Sigmoid colon (tissue), 7 donors: Measurements from ENCODE around the gene CEP68. TPM values are rescaled to one million over a fixed set of nuclear protein-coding genes. Genes with fewer than 3 reads are reported as not detected.
A peak's percentile ranks its signal among the peaks of the same experiment; 100 is the strongest.

Experiments
- DNase-seq: peaks from one replicate; pipeline ENCODE4 v3.0.0-alpha.2; 2019
- H3K27ac ChIP-seq, 4 donors: fragments of 200-600 bp; sonication (generic); one replicate each; pipeline ENCODE4 v1.5.1; 2016 to 2019; ENCODE audit warnings: mild to moderate bottlenecking in 1 of 4
- H3K27me3 ChIP-seq, 3 donors: fragments of 200-600 bp; sonication (generic); one replicate each; pipeline ENCODE4 v1.5.1; 2019; ENCODE audit warnings: mild to moderate bottlenecking in 1 of 3
- H3K36me3 ChIP-seq, 4 donors: fragments of 200-600 bp; sonication (generic); one replicate each; pipeline ENCODE4 v1.5.1; 2016 to 2019
- H3K4me1 ChIP-seq, 4 donors: fragments of 200-600 bp; sonication (generic); one replicate each; pipeline ENCODE4 v1.5.1; 2017 to 2019
- H3K4me3 ChIP-seq, 4 donors: fragments of 200-600 bp; sonication (generic); one replicate each; pipeline ENCODE4 v1.5.1; 2017 to 2019; ENCODE audit warnings: mild to moderate bottlenecking in 2 of 4, moderate library complexity in 1 of 4
- H3K9me3 ChIP-seq, 4 donors: fragments of 200-600 bp in 3 of 4; sonication (generic) in 3 of 4; one replicate each; pipeline versions ENCODE4 v1.5.1 to v1.6.1; 2013 to 2019
- CTCF ChIP-seq, 4 experiments: fragments of 450-650 bp in 3 of 4; fragments of 200-600 bp in 1 of 4; IDR thresholded peaks; one replicate each; pipeline ENCODE4 v1.5.1; 2016 to 2019; ENCODE audit warnings: antibody characterized with exemption in 4 of 4, mild to moderate bottlenecking in 3 of 4, moderate library complexity in 2 of 4
- EP300 ChIP-seq, 4 donors: sonication (generic); formaldehyde crosslinking; IDR thresholded peaks; one replicate each; pipeline ENCODE4 v1.6.1; 2017; ENCODE audit warnings: antibody characterized with exemption in 4 of 4
- POLR2A ChIP-seq, 2 donors: fragments of 450-650 bp; IDR thresholded peaks; one replicate each; pipeline ENCODE4 v1.6.1; 2016; ENCODE audit warnings: antibody characterized with exemption in 2 of 2, mild to moderate bottlenecking in 2 of 2, moderate library complexity in 2 of 2
- POLR2AphosphoS5 ChIP-seq, 4 donors: sonication (generic); formaldehyde crosslinking; IDR thresholded peaks; one replicate each; pipeline ENCODE4 v1.6.1; 2017; ENCODE audit warnings: antibody characterized with exemption in 4 of 4
- WGBS, 2 donors: extraction: QIAGEN DNeasy Blood & Tissue Kit; methylation state at CpG; one replicate each; pipeline ENCODE4 v1.1.7; 2013; 5-methylcytosine and 5-hydroxymethylcytosine counted together
- intact Hi-C: fragments of 100-400 bp; cut with DNase I; formaldehyde crosslinking; loops from one replicate; pipeline ENCODE4 v1.15.1; 2023
- polyA plus RNA-seq, 3 donors: library from polyadenylated mRNA; stranded (reverse); fragments of 200-250 nt; gene quantifications; one replicate each; pipeline ENCODE4 v1.2.3, GENCODE V29; 2013
- total RNA-seq, 4 donors: library from RNA; depleted of rRNA; stranded (reverse); fragments of >200 nt; gene quantifications; one replicate each; pipeline ENCODE4 v1.1.0, GENCODE V29; 2016
- donor health status: healthy with polysubstance abuse.
- donor health status: Bipolar disorder and iron deficiency.
- donor health status: healthy.

The CEP68 gene
- total and polyA plus RNA-seq, 7 donors = 1.6 to 32.1 (median 24.4) TPM

GRCh38 chr2:65043001-65043400 lies 13.2 kb upstream of the CEP68 start:
- no peaks in the 10 kb centered on the region for H3K27me3 ChIP-seq
- DNase-seq = no peak
- intact Hi-C loops = loop anchor here (5.0 kb wide), 1 partner anchor 56 kb away; the partner anchor contains the start of gene SLC1A4
- H3K4me1 ChIP-seq = peaks cover 0 to 4% (median 0%) of the 10 kb centered on the region in 4 donors
- no peak for TF ChIP-seq EP300 (IDR thresholded peaks at IDR 0.05)
- TF ChIP-seq CTCF (IDR thresholded peaks at IDR 0.05) = no peak
- TF ChIP-seq POLR2A (IDR thresholded peaks at IDR 0.05) = no peak
- no peak for TF ChIP-seq POLR2AphosphoS5 (IDR thresholded peaks at IDR 0.05)
- H3K36me3 ChIP-seq = no peaks in the 10 kb centered on the region
- 68 to 91% methylated on average over 2 of the region's 2 CpGs for WGBS, 2 donors
- peak overlapping the region in 1 of 4 donors; percentile 27 for H3K27ac ChIP-seq
- H3K4me3 ChIP-seq = no peak overlapping the region
- peaks cover 0 to 5% (median 0%) of the 10 kb centered on the region in 4 donors for H3K9me3 ChIP-seq

GRCh38 chr2:65044097-65044735 lies 12.0 kb upstream of the CEP68 start:
- no peak for TF ChIP-seq EP300 (IDR thresholded peaks at IDR 0.05)
- TF ChIP-seq POLR2AphosphoS5 (IDR thresholded peaks at IDR 0.05) = no peak
- TF ChIP-seq CTCF (IDR thresholded peaks at IDR 0.05) = no peak
- TF ChIP-seq POLR2A (IDR thresholded peaks at IDR 0.05) = no peak
- Histone ChIP-seq H3K36me3 (no peaks in the 10 kb centered on the region), H3K27ac (no peak overlapping the region), H3K4me3 (no peak overlapping the region), H3K4me1 (peaks cover 0 to 4% (median 0%) of the 10 kb centered on the region in 4 donors), H3K9me3 (peaks cover 0 to 5% (median 0%) of the 10 kb centered on the region in 4 donors), H3K27me3 (no peaks in the 10 kb centered on the region)
- whole genome bisulfite sequencing, 2 donors = 92 to 93% methylated on average over 7 of the region's 7 CpGs
- no peak for DNase-seq
- intact Hi-C loops = loop anchor here (5.0 kb wide), 1 partner anchor 57 kb away; the partner anchor contains the start of gene SLC1A4

- 73 to 86% methylated on average over 10 of the region's 10 CpGs for WGBS, 2 donors
- H3K9me3 ChIP-seq = peaks cover 0 to 5% (median 0%) of the 10 kb centered on the region in 4 donors
- H3K4me3 ChIP-seq = no peak overlapping the region
- H3K4me1 ChIP-seq = no peaks in the 10 kb centered on the region
- DNase-seq = no peak
- intact Hi-C loops = no loop called here
- H3K36me3 ChIP-seq = no peaks in the 10 kb centered on the region
- H3K27ac ChIP-seq = no peak overlapping the region
- no peaks in the 10 kb centered on the region for H3K27me3 ChIP-seq
- TF ChIP-seq POLR2A (IDR thresholded peaks at IDR 0.05) (no peak), POLR2AphosphoS5 (IDR thresholded peaks at IDR 0.05) (no peak), CTCF (IDR thresholded peaks at IDR 0.05) (no peak), EP300 (IDR thresholded peaks at IDR 0.05) (no peak)
Observed at GRCh38 chr2:65045651-65046050, 10.6 kb upstream of the CEP68 start.

- DNase-seq = no peak
- TF ChIP-seq CTCF (IDR thresholded peaks at IDR 0.05) (no peak), POLR2AphosphoS5 (IDR thresholded peaks at IDR 0.05) (no peak), POLR2A (IDR thresholded peaks at IDR 0.05) (no peak), EP300 (IDR thresholded peaks at IDR 0.05) (no peak)
- Histone ChIP-seq H3K36me3 (no peaks in the 10 kb centered on the region), H3K27ac (no peak overlapping the region), H3K4me1 (no peaks in the 10 kb centered on the region), H3K9me3 (peaks cover 0 to 5% (median 0%) of the 10 kb centered on the region in 4 donors), H3K27me3 (no peaks in the 10 kb centered on the region), H3K4me3 (no peak overlapping the region)
- WGBS, 2 donors = 82 to 91% methylated on average over 11 of the region's 11 CpGs
- intact Hi-C loops = no loop called here
Observed at GRCh38 chr2:65046633-65047407, 9.4 kb upstream of the CEP68 start.
